CD1c-positive myeloid dendritic cell (primary cell): Measurements from ENCODE around the gene EN2.
"Not testable (repeated sequence)": the region's sequence is repeated elsewhere in the genome, so short reads cannot be mapped to it uniquely, and the experiment has no call there.

Experiments used
- DNase-seq: peaks from one replicate; pipeline ENCODE4 v3.0.0-alpha.2; 2016; ENCODE audit errors: extremely low spot score

The EN2 gene

GRCh38 chr7:155425887-155426286 is 32.0 kb upstream of the EN2 start:
- no peak for DNase-seq

GRCh38 chr7:155426543-155427410 is 31.2 kb upstream of the EN2 start:
- DNase-seq = no peak

GRCh38 chr7:155427411-155428038 is 30.4 kb upstream of the EN2 start:
- DNase-seq = no peak

- DNase-seq = no peak
These were observed 29.6 kb upstream of the EN2 start for GRCh38 chr7:155428171-155428834.

- DNase-seq = no peak
These were observed 28.3 kb upstream of the EN2 start for GRCh38 chr7:155429651-155430050.

DNA sequence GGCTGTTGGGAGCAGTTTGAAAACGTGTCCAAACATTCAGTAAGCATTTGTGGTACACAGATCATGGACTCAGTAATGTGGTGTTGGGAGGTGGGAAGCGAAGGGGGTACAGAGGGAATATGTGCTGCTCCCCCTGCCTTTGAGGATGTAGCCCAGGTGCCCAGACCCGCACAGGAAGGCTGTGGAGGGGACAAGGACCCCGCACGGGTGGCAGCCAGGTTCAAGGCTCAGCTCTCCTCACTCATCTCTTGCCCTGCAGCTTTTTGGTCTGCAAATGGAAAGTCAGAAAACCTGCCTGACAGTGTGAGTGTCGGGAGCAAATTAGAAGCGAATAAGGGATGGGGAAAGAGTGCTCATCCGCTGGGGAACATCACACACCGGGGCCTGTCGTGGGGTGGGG is 27.3 kb upstream of the EN2 start:
- no peak for DNase-seq

- no peak for DNase-seq
These were observed 26.7 kb upstream of the EN2 start for GRCh38 chr7:155431231-155431630.

GRCh38 chr7:155431711-155432110 is 26.2 kb upstream of the EN2 start:
- DNase-seq = no peak

- DNase-seq = no peak
These were observed 22.8 kb upstream of the EN2 start for GRCh38 chr7:155435110-155435509.

- no peak for DNase-seq
These were observed 20.1 kb upstream of the EN2 start for GRCh38 chr7:155437836-155438235.

GRCh38 chr7:155438777-155439176 is 19.2 kb upstream of the EN2 start:
- DNase-seq = no peak

- DNase-seq = no peak
These were observed 18.5 kb upstream of the EN2 start for GRCh38 chr7:155439311-155440017.

- no peak for DNase-seq
These were observed 17.9 kb upstream of the EN2 start for GRCh38 chr7:155440018-155440410.

GRCh38 chr7:155441856-155442255 is 16.1 kb upstream of the EN2 start:
- DNase-seq = no peak

GRCh38 chr7:155444746-155445145 is 13.2 kb upstream of the EN2 start:
- no peak for DNase-seq

GRCh38 chr7:155445606-155446005 is 12.3 kb upstream of the EN2 start:
- DNase-seq = not testable (repeated sequence)

DNA sequence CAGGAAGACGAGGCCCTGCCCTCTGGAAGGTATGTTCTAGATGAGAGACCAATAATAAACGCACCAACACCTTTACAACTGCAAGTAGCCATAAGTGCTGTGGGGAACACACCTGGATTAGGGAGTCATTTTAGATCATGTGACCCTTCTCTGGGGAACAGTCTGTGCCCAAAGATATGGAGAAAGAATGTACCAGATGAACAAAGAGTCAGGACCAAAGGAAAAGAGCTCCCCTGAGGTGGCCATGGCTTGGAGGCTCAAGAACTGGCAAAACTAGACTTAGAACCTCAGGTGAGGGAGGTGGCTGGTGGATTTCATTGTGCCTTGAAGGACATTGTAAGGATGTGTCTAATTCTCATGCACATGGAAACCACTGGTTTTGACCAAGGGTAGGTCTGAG is 10.3 kb upstream of the EN2 start:
- no peak for DNase-seq

GRCh38 chr7:155448632-155449007 is 9.3 kb upstream of the EN2 start:
- no peak for DNase-seq

DNA sequence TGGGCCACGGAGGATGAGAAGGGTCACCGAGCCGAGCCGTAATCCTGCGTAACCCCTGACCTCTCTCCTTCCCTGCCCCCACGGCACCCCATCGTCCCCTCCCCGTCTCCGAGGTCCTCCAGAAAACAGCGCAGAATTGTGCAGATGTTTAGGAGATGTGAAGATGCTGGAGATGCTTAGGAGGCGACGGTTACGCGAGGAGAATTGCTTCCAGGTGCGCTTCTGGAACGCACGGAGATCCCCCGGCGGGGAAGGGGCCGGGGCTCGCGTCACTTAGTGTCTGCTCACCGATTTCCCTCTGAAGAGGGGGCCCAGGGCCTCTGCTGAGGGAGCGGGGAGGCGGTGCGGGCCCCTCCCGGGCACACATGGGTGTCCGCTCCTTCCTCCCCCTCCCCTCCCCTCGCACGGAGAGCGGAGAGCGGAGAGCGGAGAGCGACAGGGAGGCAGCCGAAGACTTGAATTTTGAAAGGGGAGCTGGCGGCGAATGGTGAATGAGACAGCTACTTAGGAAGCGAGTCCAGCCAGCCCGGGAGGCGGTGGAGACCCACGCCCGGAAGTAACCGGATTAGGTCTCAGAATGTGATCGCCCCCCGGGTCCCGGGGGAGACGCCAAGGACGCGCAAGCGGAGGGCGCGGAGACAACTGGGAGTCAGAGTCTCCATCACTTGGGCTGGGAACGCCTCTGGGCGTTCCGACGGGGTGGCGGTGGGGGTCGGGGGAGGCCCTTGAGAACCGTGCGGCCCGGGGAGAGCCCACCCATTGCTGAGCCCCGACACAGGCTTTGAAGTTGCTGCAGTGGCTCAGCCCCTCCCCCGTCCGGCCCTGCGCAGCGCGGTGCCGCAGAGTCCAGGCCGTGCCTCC is 8.7 kb upstream of the EN2 start:
- no peak for DNase-seq

- no peak for DNase-seq
These were observed 7.9 kb upstream of the EN2 start for GRCh38 chr7:155449869-155450557.

DNA sequence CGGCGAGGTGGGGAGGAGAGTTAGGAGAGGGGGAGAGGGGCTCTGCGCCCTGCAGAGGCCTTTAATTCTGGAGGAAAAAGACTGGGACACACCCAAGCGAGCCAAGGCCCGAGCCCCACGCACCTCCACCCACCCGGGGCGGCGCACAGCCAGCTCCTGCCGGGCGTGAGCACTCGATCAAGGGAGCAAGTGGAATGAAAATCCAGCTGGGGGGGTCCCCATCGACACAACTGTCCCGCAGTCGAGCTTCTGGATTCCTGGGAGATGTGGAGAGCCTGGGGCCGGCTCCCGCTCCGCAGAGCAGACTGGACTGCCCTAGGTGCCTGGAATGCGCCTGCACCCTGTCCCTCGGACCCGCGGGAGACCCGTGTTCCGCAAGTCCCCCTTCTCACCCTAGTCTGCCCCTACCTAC is 7.4 kb upstream of the EN2 start:
- no peak for DNase-seq
